ENCODE measurements around the gene FUOM. TPM values are rescaled to one million over a fixed set of nuclear protein-coding genes. Genes with fewer than 3 reads are reported as not detected.

The FUOM gene
- total RNA-seq, 1 donor from 2014 or later = 75.5 TPM

- TF ChIP-seq CTCF (conservative IDR thresholded peaks at IDR 0.05; ENCODE audit: low read depth, low read length) = peak; percentile 76
- no peak for DNase-seq (ENCODE audit: low read depth)
- H3K4me3 ChIP-seq (ENCODE audit: low read depth, low read length) = peak overlapping the region; percentile 58
These were observed 39.2 kb downstream of the FUOM start for GRCh38 chr10:133318494-133319127.

- no peak for DNase-seq (ENCODE audit: low read depth)
- no peak for TF ChIP-seq CTCF (conservative IDR thresholded peaks at IDR 0.05; ENCODE audit: low read depth, low read length)
- H3K4me3 ChIP-seq (ENCODE audit: low read depth, low read length) = no peak overlapping the region
These were observed 41.1 kb downstream of the FUOM start for GRCh38 chr10:133316732-133317131.

- TF ChIP-seq CTCF (conservative IDR thresholded peaks at IDR 0.05; ENCODE audit: low read depth, low read length) = no peak
- H3K4me3 ChIP-seq (ENCODE audit: low read depth, low read length) = no peak overlapping the region
- no peak for DNase-seq (ENCODE audit: low read depth)
These were observed 41.6 kb downstream of the FUOM start for GRCh38 chr10:133316266-133316665.

GRCh38 chr10:133315847-133316246 is 42.0 kb downstream of the FUOM start:
- DNase-seq (ENCODE audit: low read depth) = no peak
- no peak overlapping the region for H3K4me3 ChIP-seq (ENCODE audit: low read depth, low read length)
- no peak for TF ChIP-seq CTCF (conservative IDR thresholded peaks at IDR 0.05; ENCODE audit: low read depth, low read length)

GRCh38 chr10:133314911-133315310 is 42.9 kb downstream of the FUOM start:
- TF ChIP-seq CTCF (conservative IDR thresholded peaks at IDR 0.05; ENCODE audit: low read depth, low read length) = no peak
- no peak overlapping the region for H3K4me3 ChIP-seq (ENCODE audit: low read depth, low read length)
- no peak for DNase-seq (ENCODE audit: low read depth)

- TF ChIP-seq CTCF (conservative IDR thresholded peaks at IDR 0.05; ENCODE audit: low read depth, low read length) = no peak
- DNase-seq (ENCODE audit: low read depth) = no peak
- H3K4me3 ChIP-seq (ENCODE audit: low read depth, low read length) = no peak overlapping the region
These were observed 44.6 kb downstream of the FUOM start for GRCh38 chr10:133313192-133313591.

GRCh38 chr10:133312769-133313145 is 45.1 kb downstream of the FUOM start:
- no peak for DNase-seq (ENCODE audit: low read depth)
- H3K4me3 ChIP-seq (ENCODE audit: low read depth, low read length) = no peak overlapping the region
- no peak for TF ChIP-seq CTCF (conservative IDR thresholded peaks at IDR 0.05; ENCODE audit: low read depth, low read length)

Measured in epithelial cell of proximal tubule (primary cell).